ENCODE results near the gene CWF19L1.

DNA sequence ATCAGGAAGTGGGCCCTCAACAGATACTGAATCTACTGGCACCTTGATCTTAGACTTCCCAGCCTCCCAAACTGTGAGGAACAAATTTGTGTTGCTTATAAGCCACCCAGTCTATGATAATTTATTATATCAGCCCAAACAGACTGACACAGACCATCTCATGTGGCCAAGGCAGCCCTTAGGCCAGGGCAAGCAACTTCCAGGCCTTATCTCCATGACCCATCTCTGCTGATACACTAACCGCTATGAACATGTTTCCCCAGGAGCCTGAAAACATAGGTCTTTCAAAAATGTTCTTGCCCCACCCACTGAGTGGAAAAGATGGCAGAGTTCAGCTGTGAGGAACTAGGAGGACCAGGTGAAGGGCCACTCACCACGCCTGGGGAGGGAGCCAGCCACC lies 22.2 kb upstream of the CWF19L1 start:
- TF ChIP-seq POLR2AphosphoS5 (IDR thresholded peaks at IDR 0.05) (no peak), POLR2A (IDR thresholded peaks at IDR 0.05) (no peak)
